Stimulated activated CD4-positive, alpha-beta T cell treated with anti-CD3 and anti-CD28 coated beads, Interleukin-1b, Interleukin-23, amount 100 ng/mL, for 24 hours (primary cell): ENCODE measurements around the gene COX4I1.

Experiments
- DNase-seq, 4 experiments: peaks; one replicate each; pipeline ENCODE4 v3.0.0-alpha.2; 2020; ENCODE audit warnings: low read depth in 4 of 4, low spot score in 1 of 4

COX4I1 gene

GRCh38 chr16:85767531-85767930 is 32.0 kb upstream of the COX4I1 start:
- no peak for DNase-seq

GRCh38 chr16:85768199-85768598 is 31.3 kb upstream of the COX4I1 start:
- no peak for DNase-seq

GRCh38 chr16:85770741-85771140 is 28.8 kb upstream of the COX4I1 start:
- DNase-seq: no peak

- no peak for DNase-seq
These were observed 26.5 kb upstream of the COX4I1 start for GRCh38 chr16:85773044-85773443.

GRCh38 chr16:85774136-85774535 is 25.4 kb upstream of the COX4I1 start:
- no peak for DNase-seq

- DNase-seq: no peak
These were observed 24.7 kb upstream of the COX4I1 start for GRCh38 chr16:85774811-85775210.

GRCh38 chr16:85777583-85778310 is 21.7 kb upstream of the COX4I1 start:
- DNase-seq: no peak

GRCh38 chr16:85778873-85779272 is 20.6 kb upstream of the COX4I1 start:
- DNase-seq: no peak

- no peak for DNase-seq
These were observed 19.2 kb upstream of the COX4I1 start for GRCh38 chr16:85780281-85780680.

GRCh38 chr16:85781156-85781555 is 18.3 kb upstream of the COX4I1 start:
- no peak for DNase-seq

GRCh38 chr16:85781695-85782370 is 17.7 kb upstream of the COX4I1 start:
- no peak for DNase-seq

GRCh38 chr16:85782451-85782850 is 17.0 kb upstream of the COX4I1 start:
- no peak for DNase-seq

GRCh38 chr16:85783441-85783840 is 16.1 kb upstream of the COX4I1 start:
- no peak for DNase-seq

- no peak for DNase-seq
These were observed 14.7 kb upstream of the COX4I1 start for GRCh38 chr16:85784813-85785212.

- DNase-seq: no peak
These were observed 13.6 kb upstream of the COX4I1 start for GRCh38 chr16:85785927-85786326.

- no peak for DNase-seq
These were observed 10.7 kb upstream of the COX4I1 start for GRCh38 chr16:85788819-85789218.

- DNase-seq: no peak
These were observed 9.7 kb upstream of the COX4I1 start for GRCh38 chr16:85789773-85790172.

GRCh38 chr16:85793662-85794298 is 5.7 kb upstream of the COX4I1 start:
- no peak for DNase-seq

GRCh38 chr16:85794696-85795095 is 4.8 kb upstream of the COX4I1 start:
- DNase-seq: no peak

- DNase-seq: no peak
These were observed 3.3 kb upstream of the COX4I1 start for GRCh38 chr16:85796152-85796551.

GRCh38 chr16:85796599-85796998 is 2.9 kb upstream of the COX4I1 start:
- DNase-seq: no peak

GRCh38 chr16:85798283-85798776 is 1.2 kb upstream of the COX4I1 start:
- no peak for DNase-seq
